HG03280 (cell line): ENCODE results near the gene MEGF8.
"Not testable (repeated sequence)": the region's sequence is repeated elsewhere in the genome, so short reads cannot be mapped to it uniquely, and the experiment has no call there.

Experiments used
- ATAC-seq: cut with Tn5 transposase; IDR thresholded peaks from one replicate; pipeline ENCODE4 v1.9.1; 2021; ENCODE audit warnings: mild to moderate bottlenecking, moderate library complexity; ENCODE audit not compliant: unreplicated experiment

Gene MEGF8

GRCh38 chr19:42330241-42330711, 4.8 kb downstream of the MEGF8 start:
- ATAC-seq: no peak

DNA sequence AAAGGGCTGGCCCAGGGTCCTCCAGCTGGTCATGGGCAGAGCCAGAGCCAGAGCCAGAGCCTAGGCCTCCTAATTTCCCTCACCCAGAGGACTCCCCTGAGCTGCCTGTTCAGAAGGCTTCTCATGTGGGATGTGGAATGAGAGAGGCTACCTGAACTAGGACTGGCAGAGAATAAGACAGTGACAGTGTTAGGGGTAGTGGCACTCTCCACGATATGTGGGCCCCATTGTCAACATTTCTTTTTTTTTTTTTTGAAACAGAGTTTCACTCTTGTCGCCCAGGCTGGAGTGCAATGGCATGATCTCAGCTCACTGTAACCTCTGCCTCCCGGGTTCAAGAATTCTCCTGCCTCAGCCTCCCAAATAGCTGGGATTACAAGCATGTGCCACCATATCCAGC, 5.9 kb downstream of the MEGF8 start:
- ATAC-seq: not testable (repeated sequence)

DNA sequence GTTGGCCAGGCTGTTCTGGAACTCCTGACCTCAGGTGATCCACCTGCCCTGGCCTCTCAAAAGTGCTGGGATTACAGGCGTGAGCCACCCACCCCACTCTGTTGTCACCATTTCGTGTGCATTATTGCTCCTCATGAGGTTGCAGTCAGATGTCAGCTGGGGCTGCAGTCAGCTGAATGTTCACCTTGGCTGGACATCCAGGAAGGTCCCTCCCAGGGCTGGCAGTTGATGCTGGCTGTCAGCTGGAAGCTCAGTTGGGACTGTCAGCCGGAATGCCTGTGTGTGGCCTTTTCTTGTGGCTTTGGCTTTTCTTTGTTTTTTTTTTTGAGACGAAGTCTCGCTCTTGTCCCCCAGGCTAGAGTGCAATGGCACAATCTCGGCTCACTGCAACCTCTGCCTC, 6.6 kb downstream of the MEGF8 start:
- no peak for ATAC-seq

DNA sequence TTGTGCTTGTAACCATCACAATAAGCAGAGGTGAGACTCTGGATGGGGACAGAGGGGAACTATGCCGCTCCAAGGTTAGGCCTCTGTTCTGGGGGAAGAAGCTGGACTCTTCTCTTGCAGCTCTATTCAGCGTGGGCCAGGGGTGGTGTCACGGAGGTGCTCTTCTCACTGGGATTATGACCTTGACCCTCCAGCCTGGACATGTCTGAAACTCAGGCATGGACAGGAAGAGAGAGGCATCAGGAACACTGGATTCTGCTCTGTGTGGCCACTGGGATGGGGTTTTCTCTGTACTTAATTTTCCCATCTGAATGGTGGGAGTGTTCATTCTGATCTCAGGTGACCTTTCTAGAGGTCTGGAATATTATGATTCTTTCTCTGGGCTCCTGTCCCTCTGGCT, 7.6 kb downstream of the MEGF8 start:
- ATAC-seq: no peak

DNA sequence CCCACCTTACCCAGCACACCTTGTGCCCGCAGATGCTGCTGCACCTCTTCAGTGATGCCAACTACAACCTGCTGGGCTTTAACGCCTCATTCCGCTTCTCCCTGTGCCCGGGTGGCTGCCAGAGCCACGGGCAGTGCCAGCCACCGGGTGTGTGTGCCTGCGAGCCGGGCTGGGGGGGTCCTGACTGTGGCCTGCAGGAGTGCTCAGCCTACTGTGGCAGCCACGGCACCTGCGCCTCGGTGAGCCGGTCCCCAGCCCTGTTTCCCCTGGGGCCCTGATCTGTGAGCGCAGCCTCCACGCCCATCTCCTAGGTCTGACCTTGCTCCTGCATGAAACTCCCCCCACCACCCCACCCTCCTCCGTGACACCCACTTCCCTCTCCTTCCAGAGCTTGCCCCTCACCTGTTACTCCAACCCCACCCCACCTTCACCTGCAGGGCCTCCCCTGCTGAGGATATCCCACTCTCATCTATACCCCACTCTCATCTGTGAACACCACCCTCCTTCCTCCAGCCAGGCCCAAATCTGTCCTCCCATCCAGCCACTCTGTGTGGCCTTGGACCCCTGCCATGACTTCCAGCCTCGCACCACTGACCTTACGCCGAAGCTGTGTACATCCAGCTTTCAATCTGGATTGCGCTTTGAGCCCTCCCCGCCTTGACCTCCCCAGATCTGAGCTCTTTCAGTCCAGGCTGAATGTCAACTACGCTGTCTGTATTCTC, 8.7 kb downstream of the MEGF8 start:
- no peak for ATAC-seq

DNA sequence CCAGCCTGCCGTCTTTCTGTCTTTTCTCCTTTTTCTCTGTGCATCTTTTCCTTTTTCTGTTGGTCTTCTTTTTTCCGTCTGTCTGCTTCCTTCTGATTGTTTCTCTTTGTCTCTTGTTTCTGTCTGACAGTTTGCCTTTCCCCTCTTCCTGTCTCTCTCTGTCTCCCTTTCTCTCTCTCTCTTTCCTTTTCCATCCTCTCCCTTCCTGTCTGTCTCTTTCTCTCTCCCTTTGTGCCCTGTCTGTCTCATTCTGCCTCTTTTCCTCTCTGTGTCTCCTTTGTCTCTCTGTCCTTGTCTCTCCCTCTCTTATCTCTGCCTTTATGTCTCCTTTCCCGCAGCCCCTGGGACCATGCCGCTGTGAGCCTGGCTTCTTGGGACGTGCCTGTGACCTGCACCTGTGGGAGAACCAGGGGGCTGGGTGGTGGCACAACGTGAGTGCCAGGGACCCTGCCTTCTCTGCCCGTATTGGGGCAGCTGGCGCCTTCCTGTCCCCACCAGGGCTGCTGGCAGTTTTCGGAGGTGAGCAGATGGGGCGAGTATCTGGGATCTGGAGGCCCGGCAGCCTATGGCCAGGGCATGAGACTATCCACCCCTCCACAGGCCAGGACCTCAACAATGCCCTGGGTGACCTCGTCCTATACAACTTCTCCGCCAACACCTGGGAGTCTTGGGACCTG, 9.4 kb downstream of the MEGF8 start:
- ATAC-seq: no peak

- no peak for ATAC-seq
Observed at GRCh38 chr19:42335374-42335936, 10.0 kb downstream of the MEGF8 start.

- ATAC-seq: no peak
Observed at GRCh38 chr19:42335971-42336370, 10.5 kb downstream of the MEGF8 start.

DNA sequence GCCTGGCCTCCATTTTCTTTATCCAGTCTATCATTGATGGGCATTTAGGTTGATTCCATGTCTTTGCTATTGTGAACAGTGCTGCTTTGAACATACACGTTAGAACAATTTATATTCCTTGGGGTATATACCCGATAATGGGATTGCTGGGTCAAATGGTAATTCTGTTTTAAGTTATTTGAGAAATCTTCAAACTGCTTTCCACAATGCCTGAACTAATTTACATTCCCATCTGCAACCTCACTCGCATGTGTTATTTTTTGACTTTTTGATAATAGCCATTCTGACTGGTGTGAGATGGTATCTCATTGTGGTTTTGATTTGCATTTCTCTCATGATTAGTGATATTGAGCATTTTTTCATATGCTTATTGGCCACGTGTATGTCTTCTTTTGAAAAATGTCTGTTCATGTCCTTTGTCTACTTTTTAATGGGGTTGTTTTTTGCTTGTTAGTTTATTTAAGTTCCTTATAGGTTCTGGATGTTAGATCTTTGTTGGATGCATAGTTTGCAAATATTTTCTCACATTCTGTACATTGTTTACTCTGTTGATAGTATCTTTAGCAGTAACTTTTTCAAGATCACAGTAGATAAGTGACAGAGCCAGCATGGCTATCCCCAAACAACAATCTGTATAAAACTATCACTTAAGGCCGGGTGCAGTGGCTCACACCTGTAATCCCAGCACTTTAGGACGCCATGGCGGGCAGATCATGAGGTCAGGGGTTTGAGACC, 13.9 kb downstream of the MEGF8 start:
- not testable (repeated sequence) for ATAC-seq

DNA sequence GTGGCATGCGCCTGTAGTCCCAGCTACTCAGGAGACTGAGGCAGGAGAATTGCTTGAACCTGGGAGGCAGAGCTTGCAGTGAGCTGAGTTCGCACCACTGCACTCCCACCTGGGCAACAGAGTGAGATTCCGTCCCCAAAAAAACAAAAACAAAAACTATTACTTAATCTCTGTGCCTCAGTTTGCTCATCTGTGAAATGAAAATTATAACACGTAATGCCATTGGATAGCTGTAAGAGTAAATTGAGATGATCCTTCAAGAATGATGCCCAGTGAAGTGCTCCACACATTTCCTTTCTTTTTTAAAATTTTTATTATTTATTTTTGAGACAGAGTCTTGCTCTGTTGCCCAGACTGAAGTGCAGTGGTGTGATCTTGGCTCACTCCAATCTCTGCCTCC, 14.5 kb downstream of the MEGF8 start:
- not testable (repeated sequence) for ATAC-seq

DNA sequence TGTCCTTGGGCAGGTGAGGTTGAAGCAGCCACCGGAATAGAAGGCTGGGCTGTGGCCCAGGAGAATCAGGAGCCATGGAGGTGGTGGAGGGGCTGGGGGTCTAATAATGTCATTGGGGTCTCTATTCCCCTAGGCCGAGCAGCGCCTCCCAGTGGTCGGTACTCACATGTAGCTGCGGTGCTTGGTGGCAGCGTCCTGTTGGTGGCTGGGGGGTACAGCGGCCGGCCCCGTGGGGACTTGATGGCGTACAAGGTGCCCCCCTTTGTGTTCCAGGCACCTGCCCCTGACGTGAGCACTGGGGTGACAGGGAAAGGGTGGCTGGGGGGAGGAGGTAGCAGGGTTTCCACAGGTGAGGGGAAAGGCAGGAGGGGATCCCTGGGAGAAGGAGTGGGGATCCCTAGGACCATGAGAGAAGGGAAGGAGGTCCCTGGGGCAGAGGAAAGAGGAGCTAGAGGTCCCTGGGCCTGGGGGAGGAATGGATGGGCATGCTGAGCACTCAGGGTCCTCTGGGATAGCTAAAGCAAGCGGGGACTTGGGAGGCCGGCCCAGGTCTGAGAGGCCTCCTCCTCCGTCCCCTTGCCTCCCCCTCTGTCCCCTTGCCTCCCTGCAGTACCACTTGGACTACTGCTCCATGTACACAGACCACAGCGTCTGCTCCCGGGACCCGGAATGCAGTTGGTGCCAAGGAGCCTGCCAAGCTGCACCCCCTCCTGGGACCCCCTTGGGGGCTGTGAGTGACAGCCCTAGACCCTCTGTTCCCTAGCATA, 18.1 kb downstream of the MEGF8 start:
- ATAC-seq: no peak

- no peak for ATAC-seq
Observed at GRCh38 chr19:42344336-42344893, 19.0 kb downstream of the MEGF8 start.

DNA sequence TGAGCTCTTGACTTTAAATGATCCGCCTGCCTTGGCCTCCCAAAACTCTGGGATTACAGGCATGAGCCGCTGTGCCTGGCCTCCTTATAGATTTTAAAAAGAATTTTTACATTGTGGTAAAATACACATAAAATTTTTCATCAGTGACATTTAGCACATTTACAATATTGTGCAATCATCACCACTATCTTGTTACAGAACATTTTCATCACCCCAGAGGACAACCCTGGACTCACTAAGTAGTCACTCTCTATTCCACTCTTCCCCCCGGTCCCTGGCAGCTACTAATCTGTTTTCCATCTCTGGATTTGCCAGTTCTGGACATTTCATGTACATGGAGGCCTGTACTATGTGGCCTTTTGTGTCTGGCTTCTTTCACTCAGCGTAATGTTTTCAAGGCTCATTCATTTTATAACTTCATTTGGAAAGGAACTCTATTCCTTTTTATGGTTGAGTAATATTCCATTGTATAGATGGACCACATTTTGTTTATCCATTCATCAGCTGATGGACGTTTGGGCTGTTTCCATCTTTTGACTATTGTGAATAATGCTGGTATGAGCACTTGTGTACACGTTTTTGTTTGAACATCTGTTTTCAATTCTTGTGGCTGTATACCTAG, 19.9 kb downstream of the MEGF8 start:
- no peak for ATAC-seq

GRCh38 chr19:42348211-42348610, 22.8 kb downstream of the MEGF8 start:
- ATAC-seq: no peak

DNA sequence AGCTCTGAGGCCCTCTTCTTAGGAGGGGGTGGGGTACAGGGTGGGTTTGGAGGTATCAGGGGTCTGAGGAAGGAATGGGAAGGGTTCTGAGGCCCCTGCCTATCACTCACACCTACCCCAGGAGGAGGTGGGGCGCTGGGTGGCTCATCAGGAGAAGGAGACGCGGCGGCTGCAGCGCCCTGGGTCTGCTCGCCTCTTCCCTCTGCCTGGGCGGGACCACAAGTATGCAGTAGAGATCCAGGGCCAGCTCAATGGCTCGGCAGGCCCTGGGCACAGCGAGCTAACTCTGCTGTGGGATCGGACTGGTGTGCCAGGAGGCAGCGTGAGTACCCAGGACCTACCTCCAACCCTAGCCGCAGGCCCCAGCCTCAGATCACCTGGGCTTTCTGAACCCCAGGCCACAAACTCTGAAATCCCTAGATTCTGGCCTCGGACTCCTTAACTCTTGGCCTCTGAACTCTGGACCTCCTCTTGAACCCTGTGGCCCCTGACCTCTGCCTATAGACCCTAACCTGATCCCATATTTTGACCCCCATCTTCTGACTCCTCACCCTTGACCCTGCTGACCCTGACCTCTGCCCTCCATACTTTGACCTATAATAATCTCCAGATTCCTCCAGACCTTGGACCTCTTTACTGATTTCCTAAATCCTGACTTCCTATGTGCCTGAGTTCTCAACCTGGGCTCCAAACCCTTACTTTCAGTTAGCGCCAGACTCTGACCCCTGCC, 24.1 kb downstream of the MEGF8 start:
- no peak for ATAC-seq

DNA sequence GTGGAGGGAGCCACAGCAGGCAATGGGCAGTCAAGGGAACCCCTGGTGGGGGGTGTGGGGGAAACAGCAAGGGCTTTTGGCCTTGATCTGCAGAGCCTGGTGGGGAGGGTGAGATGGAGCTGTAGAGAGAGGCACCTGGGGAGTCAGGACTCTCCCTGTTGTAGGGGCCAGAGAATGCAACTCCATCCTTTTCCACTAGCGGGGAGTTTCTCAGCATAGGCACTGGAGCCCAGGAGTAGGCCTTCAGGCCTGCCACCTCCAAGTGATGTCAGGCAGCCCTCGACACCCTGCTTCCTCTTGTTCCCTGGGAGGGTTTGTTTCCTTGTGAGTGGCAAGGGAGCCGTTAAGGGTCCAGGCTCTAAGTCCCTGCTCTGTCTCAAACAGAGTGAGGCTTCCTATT, 25.0 kb downstream of the MEGF8 start:
- ATAC-seq: no peak

DNA sequence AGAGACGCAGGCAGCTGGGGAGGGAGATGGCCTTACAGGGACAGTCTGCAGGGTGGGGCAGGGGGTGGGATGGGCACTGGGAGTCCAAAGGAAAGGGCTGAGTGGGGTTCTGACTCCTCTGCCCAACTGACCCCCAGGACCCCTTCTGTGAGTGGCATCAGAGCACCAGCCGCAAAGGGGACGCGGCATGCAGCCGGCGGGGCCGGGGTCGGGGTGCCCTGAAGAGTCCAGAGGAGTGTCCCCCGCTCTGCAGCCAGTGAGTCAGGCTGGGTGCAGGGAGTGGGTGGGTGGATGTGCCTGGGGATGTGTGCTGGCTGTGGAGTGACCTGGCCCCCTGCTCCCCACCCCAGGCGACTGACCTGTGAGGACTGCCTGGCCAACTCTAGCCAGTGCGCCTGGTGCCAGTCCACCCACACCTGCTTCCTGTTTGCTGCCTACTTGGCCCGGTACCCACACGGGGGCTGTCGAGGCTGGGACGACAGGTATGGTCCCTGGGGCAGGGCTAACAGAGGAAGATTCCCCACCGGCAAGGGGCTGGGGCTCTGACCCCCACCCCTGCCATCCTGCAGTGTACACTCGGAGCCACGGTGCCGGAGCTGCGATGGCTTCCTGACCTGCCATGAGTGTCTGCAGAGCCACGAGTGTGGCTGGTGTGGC, 25.8 kb downstream of the MEGF8 start:
- no peak for ATAC-seq

- ATAC-seq: no peak
Observed at GRCh38 chr19:42352301-42353259, 27.1 kb downstream of the MEGF8 start.
